Uterus (tissue), 4 donors: ENCODE measurements around the gene ATN1. TPM values are rescaled to one million over a fixed set of nuclear protein-coding genes. Genes with fewer than 3 reads are reported as not detected.

Experiments
- DNase-seq, 2 donors: peaks; one replicate each; pipeline ENCODE4 v3.0.0-alpha.2; 2019 to 2020
- H3K27ac ChIP-seq, 2 donors: fragments of 200-600 bp; sonication (generic); 1 replicate in 1 of 2; 2 replicates in 1 of 2; pipeline ENCODE4 v1.5.1; 2016 to 2018
- H3K27me3 ChIP-seq, 2 donors: fragments of 200-600 bp; sonication (generic); one replicate each; pipeline ENCODE4 v1.5.1; 2018 to 2019; ENCODE audit warnings: control low read depth in 1 of 2
- H3K36me3 ChIP-seq, 2 donors: fragments of 200-600 bp; sonication (generic); one replicate each; pipeline ENCODE4 v1.5.1; 2019; ENCODE audit warnings: control low read depth in 1 of 2
- H3K4me1 ChIP-seq, 2 donors: fragments of 200-600 bp; sonication (generic); one replicate each; pipeline ENCODE4 v1.5.1; 2018 to 2019; ENCODE audit warnings: control low read depth in 1 of 2
- H3K4me3 ChIP-seq, 2 donors: fragments of 200-600 bp; sonication (generic); 1 replicate in 1 of 2; 2 replicates in 1 of 2; pipeline ENCODE4 v1.5.1; 2018 to 2019; ENCODE audit warnings: mild to moderate bottlenecking in 1 of 2
- H3K9me3 ChIP-seq, 2 donors: fragments of 200-600 bp; sonication (generic); one replicate each; pipeline ENCODE4 v1.5.1; 2019; ENCODE audit warnings: control low read depth in 1 of 2
- CTCF ChIP-seq, 4 experiments: fragments of 200-600 bp in 2 of 4; fragments of 450-650 bp in 2 of 4; sonication (generic) in 2 of 4; IDR thresholded peaks; one replicate each; pipeline ENCODE4 v1.5.1; 2016 to 2019; ENCODE audit warnings: antibody characterized with exemption in 4 of 4, mild to moderate bottlenecking in 2 of 4, moderate library complexity in 1 of 4
- POLR2A ChIP-seq, 2 donors: fragments of 450-650 bp; IDR thresholded peaks; one replicate each; pipeline ENCODE4 v1.6.1; 2016; ENCODE audit warnings: antibody characterized with exemption in 2 of 2, mild to moderate bottlenecking in 1 of 2, moderate library complexity in 1 of 2
- intact Hi-C: fragments of 100-400 bp; cut with DNase I; formaldehyde crosslinking; loops from one replicate; pipeline ENCODE4 v1.15.1; 2023; ENCODE audit warnings: low total_unique reads
- total RNA-seq, 4 donors: library from RNA; depleted of rRNA in 3 of 4; stranded (reverse); fragments of >200 nt in 3 of 4; gene quantifications; one replicate each; pipeline versions ENCODE4 v1.1.0 to v1.2.4, GENCODE V29; 2014 to 2023
- donor health status: DM: yes; HTN: yes; CAD: no.

ATN1 gene
- total RNA-seq, 4 donors from 2014 or later: 10.8 to 283 (median 28.7) TPM

GRCh38 chr12:6967651-6968100, 39.9 kb downstream of the ATN1 start:
- intact Hi-C loops: no loop called here
- no peaks in the 10 kb centered on the region for H3K27me3 ChIP-seq

DNA sequence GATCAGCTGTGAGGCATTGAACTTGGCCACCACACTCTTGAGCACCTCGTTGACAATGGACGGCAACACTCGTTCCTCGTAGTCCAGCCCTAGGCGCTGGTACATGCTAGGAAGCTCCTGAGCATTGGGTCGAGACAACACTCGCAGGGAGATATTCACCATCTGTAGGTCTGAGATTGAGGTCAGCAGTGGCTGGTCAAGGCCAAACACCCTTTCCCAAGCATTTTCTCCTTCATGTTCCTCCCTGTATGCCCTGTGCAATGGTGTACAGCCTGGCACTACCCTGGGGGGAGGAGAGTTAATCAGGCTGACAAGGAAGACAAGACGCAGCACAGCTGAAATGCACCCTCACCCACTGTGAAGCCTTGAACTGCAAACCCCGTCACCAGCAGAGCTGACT, 40.7 kb downstream of the ATN1 start:
- no peaks in the 10 kb centered on the region for H3K9me3 ChIP-seq
- TF ChIP-seq CTCF (IDR thresholded peaks at IDR 0.05) (no peak), POLR2A (IDR thresholded peaks at IDR 0.05) (no peak)
- peaks cover 7 to 15% of the 10 kb centered on the region in 2 donors for H3K4me1 ChIP-seq
- H3K36me3 ChIP-seq: no peaks in the 10 kb centered on the region
- no peaks in the 10 kb centered on the region for H3K27me3 ChIP-seq
- no peak overlapping the region for H3K27ac ChIP-seq
- DNase-seq: no peak
- intact Hi-C loops: no loop called here
- H3K4me3 ChIP-seq: no peak overlapping the region

More at GRCh38 chr12:6967651-6968100, 39.9 kb downstream of the ATN1 start:
- H3K4me3 ChIP-seq: no peak overlapping the region
- H3K36me3 ChIP-seq: no peaks in the 10 kb centered on the region
- no peaks in the 10 kb centered on the region for H3K9me3 ChIP-seq
- DNase-seq: no peak
- H3K27ac ChIP-seq: no peak overlapping the region
- TF ChIP-seq POLR2A (IDR thresholded peaks at IDR 0.05): no peak
- no peak for TF ChIP-seq CTCF (IDR thresholded peaks at IDR 0.05)
- H3K4me1 ChIP-seq: peaks cover 7 to 15% of the 10 kb centered on the region in 2 donors

- intact Hi-C loops: no loop called here
- no peaks in the 10 kb centered on the region for H3K36me3 ChIP-seq
Observed at GRCh38 chr12:6970096-6970527, 42.4 kb downstream of the ATN1 start.

GRCh38 chr12:6974180-6974579, 46.4 kb downstream of the ATN1 start:
- Histone ChIP-seq H3K27ac (no peak overlapping the region), H3K9me3 (no peaks in the 10 kb centered on the region), H3K36me3 (no peaks in the 10 kb centered on the region), H3K27me3 (no peaks in the 10 kb centered on the region), H3K4me1 (peaks cover 2 to 7% of the 10 kb centered on the region in 2 donors), H3K4me3 (no peak overlapping the region)
- no peak for TF ChIP-seq CTCF (IDR thresholded peaks at IDR 0.05)
- no peak for TF ChIP-seq POLR2A (IDR thresholded peaks at IDR 0.05)
- intact Hi-C loops: no loop called here
- no peak for DNase-seq

More at GRCh38 chr12:6970096-6970527, 42.4 kb downstream of the ATN1 start:
- no peaks in the 10 kb centered on the region for H3K9me3 ChIP-seq
- H3K4me1 ChIP-seq: peaks cover 7 to 12% of the 10 kb centered on the region in 2 donors
- peak in 1 of 2 donors; percentile 65 for DNase-seq
- no peaks in the 10 kb centered on the region for H3K27me3 ChIP-seq
- H3K4me3 ChIP-seq: peak overlapping the region; percentile 76 to 93
- H3K27ac ChIP-seq: peak overlapping the region; percentile 88 to 89
- no peak for TF ChIP-seq POLR2A (IDR thresholded peaks at IDR 0.05)
- TF ChIP-seq CTCF (IDR thresholded peaks at IDR 0.05): no peak

DNA sequence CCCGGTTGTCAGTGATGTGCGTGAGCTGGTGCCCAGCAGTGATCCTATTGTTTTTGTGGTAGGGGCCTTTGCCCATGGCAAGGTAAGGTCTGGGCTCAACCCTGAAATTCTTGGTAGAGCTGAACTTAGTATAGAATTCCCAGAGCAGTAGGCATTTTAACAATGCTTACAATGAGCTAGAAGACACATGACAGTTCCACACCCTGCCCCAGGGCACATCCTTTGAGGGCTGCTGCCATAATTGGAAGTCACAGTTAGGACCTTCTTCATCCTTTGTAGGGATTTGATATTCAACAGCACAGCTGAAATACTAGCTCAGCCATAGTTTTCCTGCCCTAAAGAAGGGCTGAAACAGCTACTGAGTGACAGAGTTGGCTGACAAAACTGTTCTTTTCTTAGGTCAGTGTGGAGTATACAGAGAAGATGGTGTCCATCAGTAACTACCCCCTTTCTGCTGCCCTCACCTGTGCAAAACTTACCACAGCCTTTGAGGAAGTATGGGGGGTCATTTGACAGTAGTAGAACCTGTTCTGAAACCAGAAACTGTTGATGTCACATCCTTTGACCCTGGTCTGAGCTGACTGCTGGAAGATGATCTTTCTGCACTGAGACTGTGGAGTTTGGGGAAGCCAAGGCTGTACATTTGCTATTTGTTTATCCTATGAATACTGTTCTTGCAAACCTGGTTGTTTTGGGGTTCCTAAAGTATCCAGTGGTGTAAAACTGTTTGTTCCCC, 47.7 kb downstream of the ATN1 start:
- Histone ChIP-seq H3K9me3 (no peaks in the 10 kb centered on the region), H3K27me3 (no peaks in the 10 kb centered on the region), H3K27ac (no peak overlapping the region), H3K36me3 (no peaks in the 10 kb centered on the region), H3K4me1 (no peaks in the 10 kb centered on the region), H3K4me3 (no peak overlapping the region)
- intact Hi-C loops: no loop called here
- TF ChIP-seq CTCF (IDR thresholded peaks at IDR 0.05): no peak
- no peak for TF ChIP-seq POLR2A (IDR thresholded peaks at IDR 0.05)
- DNase-seq: no peak
